ENCODE data around the gene TOMM7.
A peak's percentile ranks its signal among the peaks of the same experiment; 100 is the strongest.
"Not testable (repeated sequence)": the region's sequence is repeated elsewhere in the genome, so short reads cannot be mapped to it uniquely, and the experiment has no call there.

Gene TOMM7

DNA sequence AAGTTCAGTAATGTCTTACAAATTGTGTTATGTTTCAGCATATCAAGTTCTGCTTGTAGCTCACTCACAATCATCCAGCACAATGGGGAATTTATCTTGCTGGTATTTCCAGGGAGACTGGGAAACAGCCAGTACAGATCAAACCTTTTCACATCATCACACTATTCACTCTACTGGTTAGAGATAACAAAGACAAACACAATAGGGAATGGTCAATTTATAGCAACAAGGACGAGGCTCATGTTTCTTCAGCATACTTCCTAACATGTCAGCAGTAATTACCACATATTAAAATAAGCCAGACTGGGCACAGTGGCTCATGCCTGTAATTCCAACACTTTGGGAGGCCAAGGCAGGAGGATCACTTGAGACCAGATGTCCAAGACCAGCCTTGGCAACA lies 38.3 kb downstream of the TOMM7 start:
- no peak for DNase-seq (ENCODE audit: low read depth in 2 of 2)

GRCh38 chr7:22783421-22783820 lies 39.2 kb downstream of the TOMM7 start:
- DNase-seq (ENCODE audit: low read depth in 2 of 2) = no peak

GRCh38 chr7:22782616-22783232 lies 39.9 kb downstream of the TOMM7 start:
- DNase-seq (ENCODE audit: low read depth in 2 of 2) = peak; percentile 6 to 44

- no peak for DNase-seq (ENCODE audit: low read depth in 2 of 2)
Observed at GRCh38 chr7:22781230-22781711, 41.4 kb downstream of the TOMM7 start.

GRCh38 chr7:22779730-22780323 lies 42.8 kb downstream of the TOMM7 start:
- DNase-seq (ENCODE audit: low read depth in 2 of 2) = not testable (repeated sequence)

DNA sequence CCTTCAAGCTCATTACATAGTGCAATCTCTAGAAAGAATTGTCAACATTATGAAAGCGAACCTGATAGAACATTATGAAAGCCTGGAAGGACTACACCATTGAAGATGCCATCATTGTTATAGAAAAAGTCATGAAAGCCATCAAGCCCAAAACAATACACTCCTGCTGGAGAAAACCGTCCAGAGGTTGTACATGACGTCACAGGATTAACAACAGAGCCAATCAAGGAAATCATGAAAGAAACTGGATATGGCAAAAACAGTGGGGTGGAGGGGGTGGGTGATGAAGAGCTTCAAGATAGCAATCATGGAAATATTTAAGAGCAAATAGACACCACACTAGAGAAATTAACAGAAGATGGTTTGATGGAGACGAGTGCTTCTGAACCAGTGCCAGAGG lies 45.7 kb downstream of the TOMM7 start:
- DNase-seq (ENCODE audit: low read depth in 2 of 2) = no peak

- no peak for DNase-seq (ENCODE audit: low read depth in 2 of 2)
Observed at GRCh38 chr7:22772885-22773284, 49.8 kb downstream of the TOMM7 start.

DNA sequence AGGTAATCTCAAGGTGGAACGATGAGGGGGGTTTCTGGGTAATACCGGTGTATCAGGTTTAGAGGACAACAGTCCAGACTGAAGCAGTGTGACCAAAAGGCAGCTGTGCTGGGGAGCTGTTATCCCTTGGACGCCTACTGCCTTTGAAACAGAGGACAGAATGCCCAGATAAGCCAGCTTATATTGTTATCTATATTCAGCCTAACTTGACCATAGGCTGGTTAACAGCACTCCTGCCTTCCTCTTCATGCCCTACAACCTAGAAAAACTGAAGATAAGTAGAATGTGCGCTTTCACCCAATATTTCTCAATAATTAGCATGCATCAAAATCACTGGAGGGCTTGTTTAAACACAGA lies 50.8 kb downstream of the TOMM7 start:
- no peak for DNase-seq (ENCODE audit: low read depth in 2 of 2)

DNA sequence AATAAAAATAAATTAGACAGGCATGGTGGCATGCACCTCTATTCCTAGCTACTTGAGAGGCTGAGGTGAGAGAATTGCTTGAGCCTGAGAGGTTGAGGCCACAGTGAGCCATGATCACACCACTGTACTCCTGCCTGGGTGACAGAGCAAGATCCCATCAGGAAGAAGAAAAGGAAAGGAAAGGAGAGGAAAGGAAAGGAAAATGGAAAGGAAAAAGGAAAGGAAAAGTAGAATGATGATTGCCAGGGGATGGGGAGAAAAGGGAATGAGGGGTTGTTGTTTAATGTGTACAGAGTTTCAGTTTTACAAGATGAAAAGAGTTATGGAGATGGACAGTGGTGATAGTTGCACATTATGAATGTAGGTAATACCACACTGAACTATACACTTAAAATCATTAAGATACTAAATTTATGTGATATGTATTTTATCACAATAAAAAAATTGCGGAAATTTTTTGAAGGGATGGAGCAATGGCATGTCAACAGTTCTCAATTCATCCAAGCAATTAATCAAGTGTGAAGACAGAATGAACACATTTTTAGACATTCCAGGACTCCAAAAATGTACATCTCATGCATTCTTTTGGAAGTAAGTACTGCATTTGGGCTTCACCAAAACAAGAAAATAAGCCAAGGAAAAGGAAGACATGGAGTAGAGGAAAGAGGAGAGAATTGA lies 51.3 kb downstream of the TOMM7 start:
- no peak for DNase-seq (ENCODE audit: low read depth in 2 of 2)

DNA sequence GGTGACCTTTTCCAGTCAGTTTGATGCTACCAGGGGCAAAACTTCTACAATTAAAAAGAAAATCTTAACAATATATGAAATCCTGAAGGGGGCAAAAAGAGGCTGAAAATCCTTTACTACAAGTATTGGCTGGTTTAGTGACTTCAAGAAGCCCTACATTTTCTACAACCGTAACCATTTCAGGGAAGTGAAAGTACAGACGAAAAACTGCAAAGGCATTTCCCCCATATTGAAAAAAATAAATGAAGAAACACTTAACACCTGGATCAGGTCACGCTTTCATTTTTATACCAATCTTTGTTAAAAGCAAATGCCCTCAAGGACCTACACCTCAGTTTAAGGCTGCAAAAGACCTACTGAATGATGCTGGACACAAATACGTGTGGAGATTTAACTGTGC lies 57.0 kb downstream of the TOMM7 start:
- DNase-seq (ENCODE audit: low read depth in 2 of 2) = no peak
